ENCODE measurements around the gene UBE2Q1.
"Not testable (repeated sequence)": the region's sequence is repeated elsewhere in the genome, so short reads cannot be mapped to it uniquely, and the experiment has no call there.

Gene UBE2Q1

GRCh38 chr1:154531950-154532349, 26.5 kb downstream of the UBE2Q1 start:
- in situ Hi-C loops (cut with MboI; ENCODE audit: low sequenced_read_pairs); DNase-seq (ENCODE audit: low spot score in 2 of 2); H3K27me3 ChIP-seq (ENCODE audit: low read depth); H3K4me1 ChIP-seq; H3K36me3 ChIP-seq (replicated peaks); H3K4me3 ChIP-seq; H3K9me3 ChIP-seq: not testable (repeated sequence)

GRCh38 chr1:154529308-154529707, 29.2 kb downstream of the UBE2Q1 start:
- H3K4me1 ChIP-seq, result no peaks in the 10 kb centered on the region
- no peaks in the 10 kb centered on the region for H3K36me3 ChIP-seq (replicated peaks)
- in situ Hi-C loops (cut with MboI; ENCODE audit: low sequenced_read_pairs), result no loop called here
- H3K4me3 ChIP-seq, result no peak overlapping the region
- H3K9me3 ChIP-seq, result no peaks in the 10 kb centered on the region
- no peak for DNase-seq (ENCODE audit: low spot score in 2 of 2)
- H3K27me3 ChIP-seq (ENCODE audit: low read depth), result no peaks in the 10 kb centered on the region

- in situ Hi-C loops (cut with MboI; ENCODE audit: low sequenced_read_pairs), result no loop called here
- no peaks in the 10 kb centered on the region for H3K36me3 ChIP-seq (replicated peaks)
- no peak for DNase-seq (ENCODE audit: low spot score in 2 of 2)
- no peaks in the 10 kb centered on the region for H3K27me3 ChIP-seq (ENCODE audit: low read depth)
- no peaks in the 10 kb centered on the region for H3K9me3 ChIP-seq
- no peaks in the 10 kb centered on the region for H3K4me1 ChIP-seq
- no peak overlapping the region for H3K4me3 ChIP-seq
These were observed 31.3 kb downstream of the UBE2Q1 start for GRCh38 chr1:154527192-154527591.

- no peaks in the 10 kb centered on the region for H3K9me3 ChIP-seq
- H3K4me1 ChIP-seq, result no peaks in the 10 kb centered on the region
- no peaks in the 10 kb centered on the region for H3K27me3 ChIP-seq (ENCODE audit: low read depth)
- in situ Hi-C loops (cut with MboI; ENCODE audit: low sequenced_read_pairs), result no loop called here
- no peak overlapping the region for H3K4me3 ChIP-seq
- DNase-seq (ENCODE audit: low spot score in 2 of 2), result no peak
- H3K36me3 ChIP-seq (replicated peaks), result no peaks in the 10 kb centered on the region
These were observed 33.6 kb downstream of the UBE2Q1 start for GRCh38 chr1:154524881-154525280.

- H3K4me1 ChIP-seq, result no peaks in the 10 kb centered on the region
- H3K36me3 ChIP-seq (replicated peaks), result no peaks in the 10 kb centered on the region
- no peak overlapping the region for H3K4me3 ChIP-seq
- H3K9me3 ChIP-seq, result no peaks in the 10 kb centered on the region
- H3K27me3 ChIP-seq (ENCODE audit: low read depth), result 0 out of 2 replicates have a peak, but pooled peaks cover 2% of the 10 kb centered on the region
- no peak for DNase-seq (ENCODE audit: low spot score in 2 of 2)
- in situ Hi-C loops (cut with MboI; ENCODE audit: low sequenced_read_pairs), result no loop called here
These were observed 36.8 kb downstream of the UBE2Q1 start for GRCh38 chr1:154521695-154522094.

GRCh38 chr1:154520333-154520732, 38.1 kb downstream of the UBE2Q1 start:
- DNase-seq (ENCODE audit: low spot score in 2 of 2), result no peak
- in situ Hi-C loops (cut with MboI; ENCODE audit: low sequenced_read_pairs), result no loop called here
- no peaks in the 10 kb centered on the region for H3K36me3 ChIP-seq (replicated peaks)
- H3K9me3 ChIP-seq, result no peaks in the 10 kb centered on the region
- no peak overlapping the region for H3K4me3 ChIP-seq
- no peaks in the 10 kb centered on the region for H3K4me1 ChIP-seq
- 0 out of 2 replicates have a peak, but pooled peaks cover 2% of the 10 kb centered on the region for H3K27me3 ChIP-seq (ENCODE audit: low read depth)

GRCh38 chr1:154519591-154519991, 38.9 kb downstream of the UBE2Q1 start:
- DNase-seq (ENCODE audit: low spot score in 2 of 2), result no peak
- Histone ChIP-seq H3K36me3 (replicated peaks) (no peaks in the 10 kb centered on the region), H3K9me3 (no peaks in the 10 kb centered on the region), H3K4me1 (no peaks in the 10 kb centered on the region), H3K4me3 (no peak overlapping the region), H3K27me3 (ENCODE audit: low read depth) (0 out of 2 replicates have a peak, but pooled peaks cover 2% of the 10 kb centered on the region)
- in situ Hi-C loops (cut with MboI; ENCODE audit: low sequenced_read_pairs), result no loop called here

- in situ Hi-C loops (cut with MboI; ENCODE audit: low sequenced_read_pairs), result no loop called here
- Histone ChIP-seq H3K36me3 (replicated peaks) (no peaks in the 10 kb centered on the region), H3K9me3 (no peaks in the 10 kb centered on the region), H3K27me3 (ENCODE audit: low read depth) (0 out of 2 replicates have a peak, but pooled peaks cover 2% of the 10 kb centered on the region), H3K4me3 (no peak overlapping the region), H3K4me1 (no peaks in the 10 kb centered on the region)
- no peak for DNase-seq (ENCODE audit: low spot score in 2 of 2)
These were observed 40.8 kb downstream of the UBE2Q1 start for GRCh38 chr1:154517661-154518060.

- H3K36me3 ChIP-seq (replicated peaks), result no peaks in the 10 kb centered on the region
- 0 out of 2 replicates have a peak, but pooled peaks cover 2% of the 10 kb centered on the region for H3K27me3 ChIP-seq (ENCODE audit: low read depth)
- no peak overlapping the region for H3K4me3 ChIP-seq
- no peaks in the 10 kb centered on the region for H3K9me3 ChIP-seq
- in situ Hi-C loops (cut with MboI; ENCODE audit: low sequenced_read_pairs), result no loop called here
- no peak for DNase-seq (ENCODE audit: low spot score in 2 of 2)
- H3K4me1 ChIP-seq, result no peaks in the 10 kb centered on the region
These were observed 44.4 kb downstream of the UBE2Q1 start for GRCh38 chr1:154514066-154514553.

- Histone ChIP-seq H3K27me3 (ENCODE audit: low read depth) (peaks cover 5% of the 10 kb centered on the region; the same call in 1 of the 2 replicates), H3K4me3 (no peak overlapping the region), H3K36me3 (replicated peaks) (no peaks in the 10 kb centered on the region), H3K9me3 (no peaks in the 10 kb centered on the region), H3K4me1 (no peaks in the 10 kb centered on the region)
- DNase-seq (ENCODE audit: low spot score in 2 of 2), result no peak
- in situ Hi-C loops (cut with MboI; ENCODE audit: low sequenced_read_pairs), result no loop called here
These were observed 45.7 kb downstream of the UBE2Q1 start for GRCh38 chr1:154512760-154513159.

GRCh38 chr1:154503898-154504297, 54.6 kb downstream of the UBE2Q1 start:
- DNase-seq (ENCODE audit: low spot score in 2 of 2), result no peak
- H3K36me3 ChIP-seq (replicated peaks), result no peaks in the 10 kb centered on the region
- H3K4me1 ChIP-seq, result no peaks in the 10 kb centered on the region
- H3K9me3 ChIP-seq, result no peaks in the 10 kb centered on the region
- peaks cover 34% of the 10 kb centered on the region for H3K27me3 ChIP-seq (ENCODE audit: low read depth)
- H3K4me3 ChIP-seq, result no peak overlapping the region
- in situ Hi-C loops (cut with MboI; ENCODE audit: low sequenced_read_pairs), result no loop called here

GRCh38 chr1:154502744-154503115, 55.7 kb downstream of the UBE2Q1 start:
- Histone ChIP-seq H3K36me3 (replicated peaks) (no peaks in the 10 kb centered on the region), H3K9me3 (no peaks in the 10 kb centered on the region), H3K4me3 (no peak overlapping the region), H3K4me1 (no peaks in the 10 kb centered on the region), H3K27me3 (ENCODE audit: low read depth) (peaks cover 33% of the 10 kb centered on the region)
- in situ Hi-C loops (cut with MboI; ENCODE audit: low sequenced_read_pairs), result no loop called here
- DNase-seq (ENCODE audit: low spot score in 2 of 2), result no peak

GRCh38 chr1:154502066-154502743, 56.3 kb downstream of the UBE2Q1 start, which contains the start of the genes SHE and TDRD10:
Gene SHE (minus strand): TSS chr1:154502412. CDS start chr1:154502026, 386 bp downstream.
Gene TDRD10 (plus strand): TSS chr1:154502219. CDS start chr1:154506904, 4,685 bp downstream.
- Histone ChIP-seq H3K27me3 (ENCODE audit: low read depth) (peaks cover 33% of the 10 kb centered on the region), H3K36me3 (replicated peaks) (no peaks in the 10 kb centered on the region), H3K9me3 (no peaks in the 10 kb centered on the region), H3K4me3 (peak within 1 kb of the TSS; percentile 17), H3K4me1 (no peaks in the 10 kb centered on the region)
- no peak for DNase-seq (ENCODE audit: low spot score in 2 of 2)
- in situ Hi-C loops (cut with MboI; ENCODE audit: low sequenced_read_pairs), result no loop called here

GRCh38 chr1:154501423-154502065, 56.9 kb downstream of the UBE2Q1 start:
- H3K4me1 ChIP-seq, result no peaks in the 10 kb centered on the region
- peak in 1 of 2 experiments; percentile 22 for DNase-seq (ENCODE audit: low spot score in 2 of 2)
- H3K9me3 ChIP-seq, result no peaks in the 10 kb centered on the region
- in situ Hi-C loops (cut with MboI; ENCODE audit: low sequenced_read_pairs), result no loop called here
- no peaks in the 10 kb centered on the region for H3K36me3 ChIP-seq (replicated peaks)
- H3K27me3 ChIP-seq (ENCODE audit: low read depth), result peaks cover 33% of the 10 kb centered on the region
- peak overlapping the region; percentile 17 for H3K4me3 ChIP-seq
